Mucosa of rectum (tissue), 2 donors: ENCODE measurements around the gene IGFALS.

Experiments used
- H3K27ac ChIP-seq, 2 donors: one replicate each; pipeline ENCODE4 v1.7.0; 2013; ENCODE audit warnings: inconsistent platforms in 2 of 2, low read depth in 2 of 2, low read length in 2 of 2
- H3K27me3 ChIP-seq, 2 donors: one replicate each; pipeline ENCODE4 v1.7.0; 2013; ENCODE audit warnings: low read length in 2 of 2; ENCODE audit not compliant: control insufficient read depth in 2 of 2, insufficient read depth in 2 of 2
- H3K36me3 ChIP-seq, 2 donors: one replicate each; pipeline ENCODE4 v1.7.0; 2013; ENCODE audit warnings: low read length in 2 of 2; ENCODE audit not compliant: control insufficient read depth in 2 of 2, insufficient read depth in 2 of 2
- H3K4me1 ChIP-seq, 2 donors: one replicate each; pipeline ENCODE4 v1.7.0; 2013; ENCODE audit warnings: low read length in 2 of 2, mild to moderate bottlenecking in 1 of 2; ENCODE audit not compliant: control insufficient read depth in 2 of 2, insufficient read depth in 2 of 2
- H3K4me3 ChIP-seq, 2 donors: one replicate each; pipeline ENCODE4 v1.7.0; 2013; ENCODE audit warnings: low read length in 2 of 2
- H3K9ac ChIP-seq, 2 donors: one replicate each; pipeline ENCODE4 v1.7.0; 2013; ENCODE audit warnings: low read length in 2 of 2, low read depth in 1 of 2, mild to moderate bottlenecking in 1 of 2
- H3K9me3 ChIP-seq, 2 donors: one replicate each; pipeline ENCODE4 v1.7.0; 2013; ENCODE audit warnings: low read length in 2 of 2; ENCODE audit not compliant: control insufficient read depth in 2 of 2
- donor health status: healthy.
- donor health status: Normal muscosa, but diverticular disease.

Gene IGFALS

GRCh38 chr16:1776991-1777374, 16.5 kb downstream of the IGFALS start:
- Histone ChIP-seq H3K4me1 (peaks cover 27 to 28% of the 10 kb centered on the region in 2 donors), H3K4me3 (no peak overlapping the region), H3K9ac (no peak overlapping the region), H3K9me3 (no peaks in the 10 kb centered on the region), H3K27ac (no peak overlapping the region), H3K27me3 (no peaks in the 10 kb centered on the region), H3K36me3 (peaks cover 23 to 36% of the 10 kb centered on the region in 2 donors)

GRCh38 chr16:1776672-1776955, 16.9 kb downstream of the IGFALS start:
- Histone ChIP-seq H3K4me1 (peaks cover 28 to 30% of the 10 kb centered on the region in 2 donors), H3K27me3 (no peaks in the 10 kb centered on the region), H3K9me3 (no peaks in the 10 kb centered on the region), H3K36me3 (peaks cover 23 to 36% of the 10 kb centered on the region in 2 donors), H3K27ac (no peak overlapping the region), H3K9ac (no peak overlapping the region), H3K4me3 (no peak overlapping the region)

GRCh38 chr16:1775846-1776671, 17.4 kb downstream of the IGFALS start:
- Histone ChIP-seq H3K27me3 (no peaks in the 10 kb centered on the region), H3K36me3 (peaks cover 22 to 36% of the 10 kb centered on the region in 2 donors), H3K9me3 (no peaks in the 10 kb centered on the region), H3K4me3 (no peak overlapping the region), H3K4me1 (peaks cover 22 to 25% of the 10 kb centered on the region in 2 donors), H3K9ac (no peak overlapping the region), H3K27ac (no peak overlapping the region)

DNA sequence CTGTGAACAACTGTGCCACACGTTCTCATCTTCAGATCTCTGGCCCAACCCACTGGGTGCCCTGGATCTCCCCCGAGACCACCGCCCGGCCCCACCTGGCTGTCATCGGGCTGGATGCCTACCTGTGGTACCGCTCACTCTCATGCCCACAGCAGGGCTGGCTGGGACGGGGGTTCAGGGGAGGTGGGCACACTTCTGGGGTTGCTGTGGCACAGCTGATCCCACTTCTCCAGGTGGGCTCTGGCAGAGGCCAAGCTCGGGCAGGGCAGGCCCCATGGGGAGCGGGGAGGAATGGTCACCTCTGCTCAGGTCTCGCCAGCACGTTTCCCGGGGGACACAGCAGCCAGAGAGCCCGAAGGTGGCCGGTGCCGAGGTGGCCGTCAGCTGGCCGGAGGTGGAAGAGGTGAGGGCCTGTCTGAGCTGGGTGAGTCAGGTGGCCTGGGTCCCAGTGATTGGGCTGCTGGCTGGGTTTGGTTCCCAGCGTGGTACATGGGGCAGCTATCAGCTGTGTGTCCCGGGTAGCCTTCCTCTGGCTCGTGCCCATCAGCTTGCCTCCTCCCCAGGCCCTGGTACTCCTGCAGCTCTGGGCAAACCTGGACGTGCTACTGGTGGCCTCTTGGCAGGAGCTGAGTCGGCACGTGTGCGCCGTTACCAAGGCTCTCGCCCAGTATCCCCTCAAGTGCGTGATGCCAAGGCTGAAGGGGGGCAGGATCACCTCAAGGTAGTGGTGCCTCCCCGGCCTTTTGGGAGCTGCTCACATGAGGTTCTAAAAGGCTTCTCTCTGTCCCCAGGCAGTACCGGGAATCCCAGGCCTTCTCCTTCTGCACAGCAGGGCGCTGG, 18.3 kb downstream of the IGFALS start:
- Histone ChIP-seq H3K4me3 (no peak overlapping the region), H3K27me3 (no peaks in the 10 kb centered on the region), H3K9ac (no peak overlapping the region), H3K27ac (no peak overlapping the region), H3K9me3 (no peaks in the 10 kb centered on the region), H3K4me1 (peaks cover 24 to 28% of the 10 kb centered on the region in 2 donors), H3K36me3 (peaks cover 19 to 33% of the 10 kb centered on the region in 2 donors)

GRCh38 chr16:1774448-1774780, 19.1 kb downstream of the IGFALS start:
- no peaks in the 10 kb centered on the region for H3K9me3 ChIP-seq
- H3K27ac ChIP-seq = no peak overlapping the region
- H3K9ac ChIP-seq = no peak overlapping the region
- peaks cover 27 to 34% of the 10 kb centered on the region in 2 donors for H3K4me1 ChIP-seq
- H3K36me3 ChIP-seq = peaks cover 16 to 33% of the 10 kb centered on the region in 2 donors
- H3K4me3 ChIP-seq = peak overlapping the region in 1 of 2 donors; percentile 81
- no peaks in the 10 kb centered on the region for H3K27me3 ChIP-seq

- Histone ChIP-seq H3K4me1 (peaks cover 27 to 34% of the 10 kb centered on the region in 2 donors), H3K27me3 (no peaks in the 10 kb centered on the region), H3K9me3 (no peaks in the 10 kb centered on the region), H3K27ac (peak overlapping the region; percentile 90 to 91), H3K36me3 (peaks cover 16 to 30% of the 10 kb centered on the region in 2 donors), H3K9ac (peak overlapping the region; percentile 68 to 79), H3K4me3 (peak overlapping the region; percentile 81 to 88)
These were observed 19.6 kb downstream of the IGFALS start for GRCh38 chr16:1773703-1774447.

DNA sequence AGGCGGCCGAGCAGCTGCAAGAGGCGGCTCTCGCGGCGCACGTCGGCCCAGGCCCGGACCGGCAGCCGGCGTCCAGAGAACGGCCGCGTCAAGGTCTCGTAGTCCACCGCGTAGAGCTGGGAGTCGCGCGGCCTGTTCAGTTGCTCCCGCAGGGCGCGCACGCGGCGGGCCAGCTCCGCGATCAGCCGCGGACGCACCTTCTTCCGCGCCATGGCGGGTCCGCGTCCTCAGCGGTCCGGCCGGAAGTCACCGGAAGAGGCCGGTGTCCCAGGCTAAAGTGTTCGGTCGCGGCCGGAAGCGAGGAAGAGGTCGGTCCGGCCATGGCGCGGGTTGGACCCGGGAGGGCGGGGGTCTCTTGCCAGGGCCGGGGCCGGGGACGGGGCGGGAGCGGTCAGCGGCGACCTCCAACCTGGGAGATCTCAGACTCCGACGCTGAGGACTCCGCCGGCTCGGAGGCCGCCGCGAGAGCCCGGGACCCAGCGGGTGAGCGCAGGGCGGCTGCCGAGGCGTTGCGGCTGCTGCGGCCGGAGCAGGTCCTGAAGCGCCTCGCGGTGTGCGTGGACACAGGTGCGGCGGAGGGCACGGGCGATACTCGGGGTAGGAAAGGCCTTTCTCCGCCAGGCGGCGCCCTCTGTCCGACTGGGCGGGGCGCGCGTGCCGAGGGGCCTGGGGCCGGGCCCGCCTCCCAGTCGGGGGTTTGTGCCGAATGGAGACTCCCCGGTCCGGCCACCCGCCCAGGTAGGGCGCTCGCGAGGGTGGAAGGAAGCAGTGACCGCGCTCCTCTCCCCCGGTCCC, 20.4 kb downstream of the IGFALS start, which contains the start of gene MRPS34:
Gene MRPS34, minus strand, starts transcription at position 227 of the 795 bp plus-strand sequence. Its CDS starts 15 bp downstream, at position 212.
- peak within 1 kb of the TSS; percentile 81 to 88 for H3K4me3 ChIP-seq
- H3K9ac ChIP-seq = peak within 1 kb of the TSS; percentile 78 to 79
- H3K27ac ChIP-seq = peak within 1 kb of the TSS; percentile 90 to 91
- peaks cover 19 to 32% of the 10 kb centered on the region in 2 donors for H3K36me3 ChIP-seq
- H3K27me3 ChIP-seq = no peaks in the 10 kb centered on the region
- H3K9me3 ChIP-seq = no peaks in the 10 kb centered on the region
- H3K4me1 ChIP-seq = peaks cover 27 to 34% of the 10 kb centered on the region in 2 donors

DNA sequence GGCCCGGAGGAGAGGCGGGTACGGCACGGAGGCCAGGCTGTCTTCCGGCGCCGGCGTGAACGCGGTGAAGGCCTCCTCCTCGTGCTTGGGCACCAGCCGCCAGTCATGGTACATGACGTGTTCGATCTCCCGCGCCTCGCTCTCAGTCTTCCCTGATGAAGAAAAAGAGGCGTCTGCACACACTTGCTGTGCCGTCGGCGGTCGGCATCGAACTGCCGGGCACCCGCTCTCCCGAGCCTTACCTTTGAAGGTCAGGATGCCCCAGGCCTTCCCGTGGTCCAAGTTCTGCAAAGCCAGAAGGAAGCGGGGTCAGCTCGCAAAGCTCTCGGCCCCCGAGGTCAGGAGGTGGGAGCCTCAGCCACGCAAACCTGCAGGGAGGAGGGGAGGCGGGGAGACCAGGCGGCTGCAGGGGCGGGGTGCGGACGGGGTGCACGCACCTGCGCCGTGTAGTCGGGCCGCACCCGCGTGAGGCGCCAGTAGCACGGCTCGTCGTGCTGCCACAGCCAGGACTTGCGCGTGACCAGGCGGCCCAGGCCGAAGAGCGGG, 21.1 kb downstream of the IGFALS start, which contains the start of gene EME2:
Gene EME2, plus strand, starts transcription at position 449 of the 546 bp plus-strand sequence. CDS start 418 bp downstream, outside the sequence.
- peaks cover 19 to 32% of the 10 kb centered on the region in 2 donors for H3K36me3 ChIP-seq
- no peaks in the 10 kb centered on the region for H3K27me3 ChIP-seq
- H3K27ac ChIP-seq = peak within 1 kb of the TSS; percentile 90 to 91
- H3K4me1 ChIP-seq = peaks cover 27 to 34% of the 10 kb centered on the region in 2 donors
- peak within 1 kb of the TSS; percentile 78 to 79 for H3K9ac ChIP-seq
- H3K9me3 ChIP-seq = no peaks in the 10 kb centered on the region
- H3K4me3 ChIP-seq = peak within 1 kb of the TSS; percentile 81 to 88

DNA sequence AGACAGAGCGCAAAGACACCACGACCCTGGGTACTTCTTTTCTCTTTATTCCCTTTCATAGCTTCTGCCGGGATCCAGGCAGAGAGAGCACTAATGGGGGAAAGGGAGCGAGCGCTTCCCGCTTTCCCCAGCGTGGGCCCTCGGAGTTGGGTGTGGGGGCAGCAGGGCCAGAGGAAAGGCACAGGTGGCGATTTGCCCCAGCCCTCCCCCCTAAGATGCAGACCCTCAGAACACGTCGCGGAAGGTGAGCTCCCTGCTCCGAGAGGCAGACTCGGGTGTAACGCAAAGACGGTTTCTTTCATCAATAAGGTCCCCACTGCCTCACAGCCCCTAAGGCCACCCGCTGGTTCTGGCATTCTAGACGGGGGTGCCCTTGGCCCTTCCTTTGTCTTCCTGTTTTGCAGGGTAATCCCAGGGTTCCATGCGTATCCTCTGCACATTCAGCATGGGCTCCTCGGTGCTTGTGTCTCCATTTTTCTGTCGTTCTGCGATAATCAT, 21.6 kb downstream of the IGFALS start:
- Histone ChIP-seq H3K9ac (peak overlapping the region; percentile 78 to 79), H3K4me1 (peaks cover 27 to 34% of the 10 kb centered on the region in 2 donors), H3K36me3 (peaks cover 19 to 32% of the 10 kb centered on the region in 2 donors), H3K27me3 (no peaks in the 10 kb centered on the region), H3K27ac (peak overlapping the region; percentile 90 to 91), H3K9me3 (no peaks in the 10 kb centered on the region), H3K4me3 (peak overlapping the region; percentile 81 to 88)
